GM23248 (cell line): ENCODE data around the gene PHLDB3. TPM values are rescaled to one million over a fixed set of nuclear protein-coding genes. Genes with fewer than 3 reads are reported as not detected.
"Not testable (repeated sequence)": the region's sequence is repeated elsewhere in the genome, so short reads cannot be mapped to it uniquely, and the experiment has no call there.

Experiments used
- DNase-seq: peaks from one replicate; pipeline ENCODE4 v3.0.0-alpha.2; 2015
- H2AFZ ChIP-seq: fragments of 200-600 bp; sonication (generic); 2 replicates; pipeline ENCODE4 v1.6.1; 2016; ENCODE audit warnings: antibody characterized with exemption
- H3F3A ChIP-seq: fragments of 200-600 bp; sonication (generic); 2 replicates; pipeline ENCODE4 v1.6.1; 2016; ENCODE audit warnings: mild to moderate bottlenecking, antibody characterized with exemption, mixed run types; ENCODE audit not compliant: insufficient read depth
- H3K27ac ChIP-seq: fragments of 200-600 bp; sonication (generic); 2 replicates; pipeline ENCODE4 v1.5.1; 2016; ENCODE audit warnings: mild to moderate bottlenecking
- H3K27me3 ChIP-seq: fragments of 200-600 bp; sonication (generic); replicated peaks from 2 replicates; pipeline ENCODE4 v1.6.1; 2016; ENCODE audit warnings: mild to moderate bottlenecking; ENCODE audit not compliant: insufficient read depth
- H3K36me3 ChIP-seq: fragments of 200-600 bp; sonication (generic); 2 replicates; pipeline ENCODE4 v1.6.1; 2016; ENCODE audit warnings: low read depth, mild to moderate bottlenecking
- H3K4me1 ChIP-seq: fragments of 200-600 bp; sonication (generic); 2 replicates; pipeline ENCODE4 v1.6.1; 2016; ENCODE audit warnings: mild to moderate bottlenecking; ENCODE audit not compliant: insufficient read depth
- H3K4me2 ChIP-seq: fragments of 200-600 bp; sonication (generic); one replicate; pipeline ENCODE4 v1.6.1; 2016; ENCODE audit warnings: mild to moderate bottlenecking; ENCODE audit not compliant: unreplicated experiment
- H3K4me3 ChIP-seq: fragments of 200-600 bp; sonication (generic); 2 replicates; pipeline ENCODE4 v1.5.1; 2016; ENCODE audit warnings: mild to moderate bottlenecking
- H3K79me2 ChIP-seq: fragments of 200-600 bp; sonication (generic); 2 replicates; pipeline ENCODE4 v1.6.1; 2016; ENCODE audit warnings: mild to moderate bottlenecking; ENCODE audit not compliant: insufficient read depth
- H3K9ac ChIP-seq: fragments of 200-600 bp; sonication (generic); 2 replicates; pipeline ENCODE4 v1.6.1; 2016; ENCODE audit warnings: mild to moderate bottlenecking
- H3K9me2 ChIP-seq: fragments of 200-600 bp; sonication (generic); 2 replicates; pipeline ENCODE4 v1.6.1; 2016; ENCODE audit warnings: mixed run types, mild to moderate bottlenecking, moderate library complexity; ENCODE audit not compliant: insufficient read depth
- H3K9me3 ChIP-seq: fragments of 200-600 bp; sonication (generic); one replicate; pipeline ENCODE4 v1.6.1; 2017; ENCODE audit warnings: low read depth
- H4K20me1 ChIP-seq: fragments of 200-600 bp; sonication (generic); 2 replicates; pipeline ENCODE4 v1.6.0; 2016; ENCODE audit not compliant: insufficient read depth
- EZH2 ChIP-seq: fragments of 200-600 bp; sonication (generic); IDR thresholded peaks from 2 replicates; pipeline ENCODE4 v1.6.1; 2018; ENCODE audit warnings: antibody characterized with exemption, mild to moderate bottlenecking; ENCODE audit not compliant: insufficient read depth, poor library complexity, severe bottlenecking
- EZH2phosphoT487 ChIP-seq: fragments of 200-600 bp; sonication (generic); IDR thresholded peaks from 2 replicates; pipeline ENCODE4 v1.6.1; 2018; ENCODE audit warnings: antibody characterized with exemption, moderate library complexity, mild to moderate bottlenecking, low read depth; ENCODE audit not compliant: insufficient read depth
- WGBS, 2 experiments: methylation state at CpG; one replicate each; pipeline ENCODE4 v1.1.6; 2015 to 2017; ENCODE audit warnings: low lambda C conversion rate in 2 of 2, low coverage in 1 of 2; ENCODE audit errors: missing lambda C conversion rate in 2 of 2; 5-methylcytosine and 5-hydroxymethylcytosine counted together
- in situ Hi-C: fragments of 300-500 bp; cut with MboI; formaldehyde crosslinking; loops from 2 replicates; pipeline ENCODE4 v1.15.0; 2020
- polyA plus RNA-seq: library from polyadenylated mRNA; unstranded; fragments of >200 nt; fragmentation: Nextera tagmentation; extraction: Ambion mirVana; gene quantifications from 2 replicates; pipeline ENCODE4 v1.2.1, GENCODE V29; 2016
- total RNA-seq: library from RNA; depleted of rRNA; stranded (reverse); fragments of >200 nt; shearing (Covaris generic); gene quantifications from 2 replicates; pipeline ENCODE4 v1.2.3, GENCODE V29; 2014

PHLDB3 gene
- total and polyA plus RNA-seq, 2 experiments from 2014 or later, result 4.6 to 5.6 TPM

DNA sequence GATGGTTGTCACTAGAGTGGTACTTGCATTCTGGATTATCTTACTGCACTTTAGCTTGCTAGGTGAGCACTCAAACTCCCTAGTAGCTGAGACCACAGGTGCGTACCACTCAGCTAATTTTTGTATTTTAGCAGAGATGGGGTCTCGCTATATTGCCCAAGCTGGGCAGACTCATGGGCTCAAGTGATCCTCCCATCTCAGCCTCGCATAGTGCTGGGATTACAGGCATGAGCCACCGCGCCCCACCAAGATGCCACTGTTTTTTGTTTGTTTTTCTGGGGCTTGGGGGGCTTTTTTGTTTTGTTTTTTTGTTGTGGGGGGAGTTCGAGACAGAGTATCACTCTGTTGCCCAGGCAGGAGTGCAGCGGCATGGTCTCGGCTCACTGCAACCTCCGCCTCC is 56.9 kb downstream of the PHLDB3 start:
- Histone ChIP-seq H3K4me3 (no peak overlapping the region), H3K9me2 (no peaks in the 10 kb centered on the region), H3K9ac (no peak overlapping the region), H3K27me3 (no peaks in the 10 kb centered on the region), H3K4me2 (no peak overlapping the region), H3K27ac (no peak overlapping the region), H3K79me2 (no peaks in the 10 kb centered on the region), H4K20me1 (no peaks in the 10 kb centered on the region), H3K36me3 (no peaks in the 10 kb centered on the region), H3K9me3 (no peaks in the 10 kb centered on the region), H2AFZ (no peak overlapping the region), H3K4me1 (peaks cover 5% of the 10 kb centered on the region; the same call in 1 of the 2 replicates), H3F3A (no peaks in the 10 kb centered on the region)
- WGBS, 2 experiments, result 93 to 96% methylated on average over 9 of the region's 9 CpGs
- no peak for DNase-seq
- TF ChIP-seq EZH2phosphoT487 (no peak), EZH2 (no peak)
- in situ Hi-C loops, result loop anchor here (5.0 kb wide), 1 partner anchor 70 kb away; no protein-coding TSS in a partner anchor

GRCh38 chr19:43446746-43447489 is 57.6 kb downstream of the PHLDB3 start:
- TF ChIP-seq EZH2 (no peak), EZH2phosphoT487 (no peak)
- Histone ChIP-seq H3K4me1 (peaks cover 5% of the 10 kb centered on the region; the same call in 1 of the 2 replicates), H3K4me2 (no peak overlapping the region), H3K27ac (no peak overlapping the region), H3K79me2 (no peaks in the 10 kb centered on the region), H3F3A (peaks cover 2% of the 10 kb centered on the region; the same call in 1 of the 2 replicates), H2AFZ (peak overlapping the region; percentile 34; the same call in 1 of the 2 replicates), H3K9me2 (no peaks in the 10 kb centered on the region), H3K4me3 (no peak overlapping the region), H3K27me3 (no peaks in the 10 kb centered on the region), H3K36me3 (no peaks in the 10 kb centered on the region), H3K9me3 (no peaks in the 10 kb centered on the region), H4K20me1 (no peaks in the 10 kb centered on the region), H3K9ac (no peak overlapping the region)
- 24 to 27% methylated on average over 14 of the region's 14 CpGs for WGBS, 2 experiments
- in situ Hi-C loops, result loop anchor here (5.0 kb wide), 1 partner anchor 70 kb away; no protein-coding TSS in a partner anchor
- peak; percentile 79 for DNase-seq

DNA sequence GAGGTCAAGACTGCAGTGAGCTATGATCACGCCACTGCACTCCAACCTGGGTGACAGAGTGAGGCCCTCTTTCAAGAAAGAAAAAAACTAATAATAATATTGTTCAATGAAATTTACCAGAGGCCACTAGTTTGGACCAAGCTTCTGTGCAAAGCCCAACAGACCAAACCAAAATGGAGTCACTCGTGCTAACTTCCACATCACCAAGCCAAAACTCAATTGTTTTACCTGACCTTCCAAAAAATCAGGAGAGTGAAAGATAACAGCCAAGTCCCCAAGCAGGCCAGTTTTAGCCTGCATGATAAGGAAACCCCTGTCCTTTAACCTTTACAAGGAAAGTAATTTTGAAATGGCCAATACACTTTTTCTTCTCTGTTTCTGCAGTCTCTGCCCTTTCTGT is 59.1 kb downstream of the PHLDB3 start:
- H4K20me1 ChIP-seq, result no peaks in the 10 kb centered on the region
- H3K4me3 ChIP-seq, result no peak overlapping the region
- peaks cover 7% of the 10 kb centered on the region; the same call in 1 of the 2 replicates for H3F3A ChIP-seq
- 83 to 84% methylated on average over 2 of the region's 2 CpGs for WGBS, 2 experiments
- no peak overlapping the region for H3K4me2 ChIP-seq
- in situ Hi-C loops, result loop anchor here (5.0 kb wide), 1 partner anchor 72 kb away; no protein-coding TSS in a partner anchor
- peaks cover 4% of the 10 kb centered on the region; the same call in 1 of the 2 replicates for H3K4me1 ChIP-seq
- H3K27me3 ChIP-seq, result no peaks in the 10 kb centered on the region
- TF ChIP-seq EZH2, result no peak
- no peak for TF ChIP-seq EZH2phosphoT487
- no peaks in the 10 kb centered on the region for H3K36me3 ChIP-seq
- no peaks in the 10 kb centered on the region for H3K9me2 ChIP-seq
- no peak overlapping the region for H3K27ac ChIP-seq
- DNase-seq, result no peak
- no peaks in the 10 kb centered on the region for H3K79me2 ChIP-seq
- H2AFZ ChIP-seq, result no peak overlapping the region
- no peak overlapping the region for H3K9ac ChIP-seq
- no peaks in the 10 kb centered on the region for H3K9me3 ChIP-seq

- Histone ChIP-seq H3K9me3 (no peaks in the 10 kb centered on the region), H3K4me2 (no peak overlapping the region), H3K4me3 (no peak overlapping the region), H3K79me2 (no peaks in the 10 kb centered on the region), H3K4me1 (no peaks in the 10 kb centered on the region), H2AFZ (no peak overlapping the region), H3K9ac (no peak overlapping the region), H3K36me3 (no peaks in the 10 kb centered on the region), H3K27ac (no peak overlapping the region), H3K9me2 (no peaks in the 10 kb centered on the region), H3F3A (peaks cover 7% of the 10 kb centered on the region; the same call in 1 of the 2 replicates), H3K27me3 (no peaks in the 10 kb centered on the region), H4K20me1 (no peaks in the 10 kb centered on the region)
- in situ Hi-C loops, result loop anchor here (5.0 kb wide), 1 partner anchor 73 kb away; no protein-coding TSS in a partner anchor
- DNase-seq, result no peak
- 89% methylated on average over 15 of the region's 15 CpGs for WGBS, 2 experiments
- TF ChIP-seq EZH2, result no peak
These were observed 59.8 kb downstream of the PHLDB3 start for GRCh38 chr19:43444531-43445287.

DNA sequence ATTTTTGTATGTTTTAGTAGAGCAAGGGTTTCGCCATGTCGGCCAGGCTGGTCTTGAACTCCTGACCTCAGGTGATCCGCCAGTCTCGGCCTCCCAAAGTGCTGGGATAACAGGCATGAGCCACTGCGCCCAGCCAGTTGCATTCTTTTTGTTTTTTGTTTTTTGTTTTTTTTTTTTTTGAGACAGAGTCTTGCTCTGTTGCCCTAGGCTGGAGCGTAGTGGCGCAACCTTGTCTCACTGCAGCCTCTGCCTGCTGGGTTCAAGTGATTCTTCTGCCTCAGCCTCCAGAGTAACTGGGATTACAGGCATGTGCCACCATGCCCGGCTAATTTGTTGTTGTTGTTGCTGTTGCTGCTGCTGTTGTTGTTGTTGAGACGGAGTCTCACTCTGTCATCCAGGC is 60.5 kb downstream of the PHLDB3 start:
- H2AFZ ChIP-seq, DNase-seq, H3K9ac ChIP-seq, H3K9me3 ChIP-seq, in situ Hi-C loops, H3F3A ChIP-seq, H3K4me1 ChIP-seq, H4K20me1 ChIP-seq, H3K9me2 ChIP-seq, H3K4me3 ChIP-seq, H3K4me2 ChIP-seq, H3K36me3 ChIP-seq, H3K27me3 ChIP-seq, H3K79me2 ChIP-seq, H3K27ac ChIP-seq: not testable (repeated sequence)
- WGBS, 2 experiments, result 91 to 94% methylated on average over 9 of the region's 9 CpGs
